NT2/D1 (cell line): Measurements from ENCODE around the gene GTF2F2.

Experiments used
- SUZ12 ChIP-seq: IDR thresholded peaks from 2 replicates; pipeline ENCODE4 v1.6.1; 2011; ENCODE audit not compliant: insufficient read length, insufficient read depth; ENCODE audit errors: extremely low read depth
- YY1 ChIP-seq: IDR thresholded peaks from 2 replicates; pipeline ENCODE4 v1.6.1; 2011; ENCODE audit not compliant: insufficient read length, insufficient read depth
- ZNF274 ChIP-seq: IDR thresholded peaks from 2 replicates; pipeline ENCODE4 v1.6.1; 2011; ENCODE audit warnings: mild to moderate bottlenecking, low read depth, low read length

DNA sequence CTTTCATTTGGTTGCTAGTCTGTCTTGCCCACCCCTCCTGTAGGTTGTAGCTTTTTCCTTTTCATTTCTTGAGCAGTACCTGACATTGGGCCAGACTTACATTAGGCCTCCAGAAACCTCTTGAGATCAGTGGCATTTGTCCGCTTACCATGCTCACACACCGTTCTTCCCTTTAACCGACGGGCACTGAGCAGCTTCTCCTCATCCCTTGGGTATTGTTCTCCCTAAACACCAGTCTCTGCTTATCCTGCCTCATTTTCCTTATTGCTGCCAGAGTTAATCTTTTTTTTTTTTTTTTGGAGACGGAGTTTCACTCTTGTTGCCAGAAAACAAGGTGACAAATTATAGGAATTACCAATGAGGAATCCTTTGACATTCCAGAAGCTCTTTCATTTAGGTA lies 107.7 kb downstream of the GTF2F2 start:
- no peak for TF ChIP-seq SUZ12
- TF ChIP-seq YY1 = no peak
- TF ChIP-seq ZNF274 = no peak
